ENCODE data around the gene CD300H.
"Not testable (repeated sequence)": the region's sequence is repeated elsewhere in the genome, so short reads cannot be mapped to it uniquely, and the experiment has no call there.

The CD300H gene

GRCh38 chr17:74522381-74523105 is 44.8 kb downstream of the CD300H start:
- no peak overlapping the region for H3K4me3 ChIP-seq (ENCODE audit: low read depth, low read length)
- DNase-seq (ENCODE audit: low read depth) = no peak
- TF ChIP-seq CTCF (IDR thresholded peaks at IDR 0.05; ENCODE audit: low read depth, low read length, missing control alignments) = no peak

GRCh38 chr17:74521701-74522201 is 45.6 kb downstream of the CD300H start:
- DNase-seq (ENCODE audit: low read depth) = no peak
- TF ChIP-seq CTCF (IDR thresholded peaks at IDR 0.05; ENCODE audit: low read depth, low read length, missing control alignments) = no peak
- H3K4me3 ChIP-seq (ENCODE audit: low read depth, low read length) = no peak overlapping the region

- no peak overlapping the region for H3K4me3 ChIP-seq (ENCODE audit: low read depth, low read length)
- no peak for DNase-seq (ENCODE audit: low read depth)
- no peak for TF ChIP-seq CTCF (IDR thresholded peaks at IDR 0.05; ENCODE audit: low read depth, low read length, missing control alignments)
Measured at GRCh38 chr17:74520790-74521480, 46.4 kb downstream of the CD300H start.

- H3K4me3 ChIP-seq (ENCODE audit: low read depth, low read length) = no peak overlapping the region
- no peak for TF ChIP-seq CTCF (IDR thresholded peaks at IDR 0.05; ENCODE audit: low read depth, low read length, missing control alignments)
- no peak for DNase-seq (ENCODE audit: low read depth)
Measured at GRCh38 chr17:74520016-74520434, 47.3 kb downstream of the CD300H start.

DNA sequence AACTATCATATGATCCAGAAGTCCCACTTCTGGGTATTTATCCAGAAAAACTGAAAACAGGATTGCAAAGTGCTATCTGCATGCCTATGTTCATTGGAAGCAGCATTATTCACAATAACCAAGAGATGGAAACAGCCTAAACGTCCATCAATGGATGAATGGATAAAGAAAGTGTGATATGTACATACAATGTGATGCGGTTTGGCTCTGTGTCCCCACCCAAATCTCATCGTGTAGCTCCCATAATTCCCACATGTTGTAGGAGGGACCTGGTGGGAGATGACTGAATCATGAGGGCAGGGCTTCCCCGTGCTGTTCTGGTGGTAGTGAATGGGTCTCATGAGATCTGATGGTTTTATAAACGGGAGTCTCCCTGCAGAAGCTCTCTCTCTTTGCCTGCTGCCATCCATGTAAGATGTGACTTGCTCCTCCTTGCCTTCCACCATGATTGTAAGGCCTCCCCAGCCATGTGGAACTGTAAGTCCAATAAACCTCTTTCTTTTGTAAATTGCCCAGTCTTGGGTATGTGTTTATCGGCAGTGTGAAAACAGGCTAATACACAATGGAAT is 48.8 kb downstream of the CD300H start:
- H3K4me3 ChIP-seq (ENCODE audit: low read depth, low read length); DNase-seq (ENCODE audit: low read depth): not testable (repeated sequence)

DNA sequence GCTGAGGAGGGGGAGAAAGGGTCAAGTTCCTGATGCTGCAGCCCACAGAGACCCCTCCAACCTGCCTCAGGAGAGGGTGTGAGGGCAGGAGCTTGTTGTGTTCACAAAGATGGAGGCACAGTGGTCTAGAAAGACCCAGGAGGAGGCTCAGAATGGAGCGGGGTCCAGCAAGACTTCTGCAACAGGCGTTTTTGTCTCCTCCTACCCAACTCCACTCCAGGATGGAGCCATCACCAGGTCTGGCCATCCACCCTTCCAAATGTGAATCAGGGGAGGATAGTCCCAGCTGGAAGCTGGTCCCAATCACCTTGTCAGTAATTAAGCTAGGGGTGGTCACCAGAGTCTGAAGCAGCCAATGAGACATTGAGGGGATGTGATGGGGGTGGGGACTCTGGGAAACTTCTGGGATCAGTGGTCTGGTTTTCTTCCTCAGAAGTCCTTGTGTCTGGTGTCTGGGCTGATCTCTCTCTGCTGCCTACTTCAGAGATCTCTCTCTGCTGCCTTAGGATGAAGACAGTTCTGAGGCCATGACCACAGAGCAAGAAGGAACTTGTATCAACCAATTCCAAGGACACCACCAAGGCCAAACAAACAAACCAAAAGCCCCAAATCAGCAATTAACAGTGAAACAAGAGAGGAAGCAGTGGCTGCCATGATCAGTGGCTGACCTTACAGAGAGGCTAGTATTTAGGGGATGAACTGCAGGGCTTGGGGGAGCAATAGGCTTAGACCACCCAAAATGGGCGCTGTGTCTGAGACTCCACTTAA is 50.6 kb downstream of the CD300H start:
- DNase-seq (ENCODE audit: low read depth) = no peak
- no peak overlapping the region for H3K4me3 ChIP-seq (ENCODE audit: low read depth, low read length)
- TF ChIP-seq CTCF (IDR thresholded peaks at IDR 0.05; ENCODE audit: low read depth, low read length, missing control alignments) = no peak

DNA sequence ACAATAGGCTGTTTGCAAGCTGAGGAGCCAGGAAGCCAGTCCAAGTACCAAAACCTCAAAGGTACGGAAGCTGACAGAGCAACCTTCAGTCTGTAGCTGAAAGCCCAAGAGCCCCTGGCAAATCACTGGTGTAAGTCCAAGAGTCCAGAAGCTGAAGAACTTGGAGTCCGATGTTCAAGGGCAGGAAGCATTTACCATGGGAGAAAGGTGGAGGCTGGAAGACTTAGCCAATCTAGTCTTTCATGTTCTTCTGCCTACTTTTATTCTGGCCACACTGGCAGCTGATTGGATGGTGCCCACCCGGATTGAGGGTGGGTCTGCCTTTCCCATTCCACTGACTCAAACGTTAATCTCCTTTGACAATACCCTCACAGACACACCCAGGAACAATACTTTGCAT is 51.4 kb downstream of the CD300H start:
- no peak for TF ChIP-seq CTCF (IDR thresholded peaks at IDR 0.05; ENCODE audit: low read depth, low read length, missing control alignments)
- no peak overlapping the region for H3K4me3 ChIP-seq (ENCODE audit: low read depth, low read length)
- DNase-seq (ENCODE audit: low read depth) = no peak
